HG03064 (cell line): ENCODE measurements around the gene RAB27B.
"Not testable (repeated sequence)": the region's sequence is repeated elsewhere in the genome, so short reads cannot be mapped to it uniquely, and the experiment has no call there.

Experiments
- ATAC-seq: cut with Tn5 transposase; IDR thresholded peaks from one replicate; pipeline ENCODE4 v1.9.1; 2021; ENCODE audit warnings: low read depth; ENCODE audit not compliant: unreplicated experiment

RAB27B gene

DNA sequence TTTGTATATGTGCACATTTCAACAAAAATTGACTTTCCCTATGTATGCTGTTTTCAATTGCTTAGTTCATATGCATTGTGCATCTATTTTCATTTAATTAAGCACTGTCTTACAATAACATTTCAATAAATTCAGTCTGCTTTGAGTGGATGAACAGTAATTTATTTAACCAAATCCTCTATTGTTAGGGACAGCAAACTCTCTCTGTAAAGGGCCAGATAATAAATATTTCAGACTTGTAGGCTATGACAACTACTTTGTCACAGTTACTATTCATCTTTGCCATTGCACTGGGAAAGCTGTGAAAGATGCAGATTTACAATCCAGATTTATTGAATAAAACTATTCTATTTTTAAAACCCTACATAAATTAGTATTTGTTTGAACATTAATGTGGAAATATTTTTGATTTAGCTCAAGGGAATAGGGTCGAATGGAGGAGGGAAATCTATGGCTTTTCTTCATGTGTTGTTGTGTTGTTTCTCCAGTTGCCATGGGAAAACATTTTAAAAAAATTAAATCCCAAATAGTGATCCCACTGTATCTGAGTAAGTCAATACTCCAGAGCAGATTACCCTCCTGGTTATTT, 14.2 kb upstream of the RAB27B start:
- no peak for ATAC-seq

DNA sequence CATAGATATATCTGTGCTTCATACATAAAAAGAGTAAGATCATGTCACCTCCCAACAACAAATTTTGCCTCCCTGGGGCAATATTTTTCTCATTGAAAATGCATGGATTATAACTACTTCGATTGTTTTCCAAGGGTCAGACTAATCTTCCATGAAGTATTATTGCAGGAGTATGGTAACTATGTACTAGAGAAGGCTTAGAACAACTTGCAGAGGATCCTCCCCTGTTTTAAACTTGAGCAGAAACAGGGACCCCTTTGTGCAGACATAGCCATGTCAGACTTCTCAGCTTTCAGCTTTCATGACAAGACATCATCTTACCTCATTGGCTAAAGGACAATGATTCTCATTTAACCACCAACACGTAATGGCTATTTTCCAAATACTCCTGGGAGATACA, 13.2 kb upstream of the RAB27B start:
- ATAC-seq, result no peak

DNA sequence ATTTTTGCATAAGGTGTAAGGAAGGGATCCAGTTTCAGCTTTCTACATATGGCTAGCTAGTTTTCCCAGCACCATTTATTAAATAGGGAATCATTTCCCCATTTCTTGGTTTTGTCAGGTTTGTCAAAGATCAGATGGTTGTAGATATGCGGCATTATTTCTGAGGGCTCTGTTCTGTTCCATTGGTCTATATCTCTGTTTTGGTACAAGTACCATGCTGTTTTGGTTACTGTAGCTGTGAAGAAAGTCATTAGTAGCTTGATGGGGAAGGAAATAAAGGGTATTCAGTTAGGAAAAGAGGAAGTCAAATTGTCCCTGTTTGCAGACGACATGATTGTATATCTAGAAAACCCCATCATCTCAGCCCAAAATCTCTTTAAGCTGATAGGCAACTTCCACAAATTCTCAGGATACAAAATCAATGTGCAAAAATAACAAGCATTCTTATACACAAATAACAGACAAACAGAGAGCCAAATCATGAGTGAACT, 7.4 kb upstream of the RAB27B start:
- not testable (repeated sequence) for ATAC-seq

DNA sequence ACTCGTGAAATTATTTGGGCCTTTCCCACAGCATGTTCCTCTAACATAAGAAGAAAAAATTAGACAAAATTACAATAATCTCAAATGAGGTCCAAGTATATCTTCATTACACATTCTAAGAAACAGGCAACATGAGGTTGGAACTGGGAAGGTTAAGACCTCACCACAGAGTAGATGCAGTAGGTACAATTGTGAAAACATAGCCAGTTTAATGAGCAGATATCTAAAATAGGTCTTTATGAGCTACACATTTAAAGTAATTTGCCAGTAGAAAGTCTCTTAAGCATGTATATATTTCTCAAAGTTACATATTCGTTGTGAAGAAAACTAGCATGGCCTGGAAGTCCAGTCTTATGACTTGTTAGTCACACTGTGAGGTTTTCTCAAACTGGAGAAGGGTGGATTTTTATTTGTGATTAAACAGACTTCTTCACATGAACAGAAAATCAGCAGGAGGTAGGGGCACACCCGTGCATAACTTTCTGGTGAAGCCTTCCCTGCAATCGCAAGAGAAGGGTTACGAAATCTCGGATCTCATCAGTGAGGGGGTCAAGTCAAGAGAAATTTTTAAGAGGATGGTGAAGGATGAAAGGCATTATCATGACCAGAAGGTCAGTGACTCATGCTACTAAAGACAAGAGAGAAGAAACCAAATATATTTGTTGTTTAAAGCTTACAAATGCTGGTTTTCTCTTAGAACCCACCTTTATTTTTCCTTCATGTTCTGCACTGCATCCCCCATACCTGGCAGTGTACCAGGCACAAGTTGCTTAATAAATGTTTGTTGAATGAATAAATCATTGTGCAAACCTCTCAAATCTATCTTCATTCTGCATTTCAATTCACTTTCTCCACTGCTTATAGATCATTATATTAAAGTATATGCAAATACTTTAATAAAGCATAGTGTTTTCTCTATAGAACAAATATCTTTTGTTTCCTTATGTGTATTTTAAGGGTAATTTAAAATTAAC, 5.1 kb upstream of the RAB27B start:
- no peak for ATAC-seq

GRCh38 chr18:54824761-54825160, 3.5 kb upstream of the RAB27B start:
- ATAC-seq, result no peak

- no peak for ATAC-seq
These were observed 2.5 kb upstream of the RAB27B start for GRCh38 chr18:54825601-54826344.

- ATAC-seq, result no peak
These were observed 709 bp downstream of the RAB27B start for GRCh38 chr18:54828986-54829385.

GRCh38 chr18:54829856-54830255, 1.6 kb downstream of the RAB27B start:
- no peak for ATAC-seq

- ATAC-seq, result no peak
These were observed 2.0 kb downstream of the RAB27B start for GRCh38 chr18:54830260-54830659.

DNA sequence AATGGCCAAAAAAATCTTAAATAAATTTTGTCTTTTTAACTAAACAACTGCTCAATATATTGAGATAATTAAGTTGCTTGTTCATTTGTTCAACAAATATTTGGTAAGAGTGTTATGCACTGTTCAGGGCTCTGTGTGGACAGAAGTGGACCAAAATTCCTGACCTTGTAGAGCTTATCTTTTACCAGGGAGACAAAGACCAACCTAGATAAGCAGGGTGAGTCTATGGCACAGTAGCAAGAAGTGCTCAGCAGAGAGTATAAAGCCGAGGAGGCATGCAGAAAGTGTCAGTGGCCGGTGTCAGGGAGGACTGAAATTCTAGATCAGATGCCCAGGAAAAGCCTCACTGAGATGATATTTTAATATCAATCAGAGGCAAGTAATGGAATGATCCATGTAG, 2.6 kb downstream of the RAB27B start:
- ATAC-seq, result no peak

GRCh38 chr18:54835944-54836343, 7.7 kb downstream of the RAB27B start:
- ATAC-seq, result no peak

DNA sequence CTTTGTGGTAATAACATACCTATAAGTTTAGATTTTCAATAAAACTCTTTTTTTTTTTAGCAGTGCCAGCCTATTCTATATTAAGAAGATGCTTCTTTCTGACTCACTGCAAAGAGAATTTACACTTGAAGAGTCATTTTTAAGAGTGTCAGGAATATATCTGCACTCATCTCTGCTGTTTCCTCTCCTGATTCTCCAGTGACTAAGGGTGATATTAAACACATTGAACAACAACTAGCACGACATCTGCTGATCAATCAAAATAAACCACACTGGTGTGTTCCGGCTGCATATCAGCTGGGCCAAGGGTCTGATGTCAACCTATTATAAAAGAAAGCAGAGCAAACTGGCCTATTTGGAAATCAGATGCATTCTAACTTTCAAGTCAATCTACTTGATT, 15.0 kb downstream of the RAB27B start:
- ATAC-seq, result no peak

- no peak for ATAC-seq
These were observed 17.5 kb downstream of the RAB27B start for GRCh38 chr18:54845787-54846186.

DNA sequence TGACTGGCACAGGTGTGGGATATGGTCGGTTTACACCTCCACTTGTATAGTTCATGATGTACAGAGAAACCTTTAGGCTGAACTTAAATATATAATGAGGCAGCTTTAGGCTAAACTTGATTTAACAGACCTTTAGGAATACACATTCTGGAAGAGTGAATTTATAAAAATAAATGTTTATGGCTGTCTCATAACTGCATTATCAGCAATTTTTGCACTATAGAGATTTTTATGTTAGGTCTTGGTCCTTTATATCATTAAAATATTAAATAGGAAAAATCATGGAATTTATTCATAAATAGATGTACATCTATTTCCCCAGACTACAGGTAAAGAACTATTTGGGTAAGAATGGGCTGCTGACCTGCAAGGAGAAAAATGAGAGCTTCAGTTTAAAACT, 19.8 kb downstream of the RAB27B start:
- no peak for ATAC-seq

- no peak for ATAC-seq
These were observed 21.4 kb downstream of the RAB27B start for GRCh38 chr18:54849683-54850082.

GRCh38 chr18:54850598-54850997, 22.3 kb downstream of the RAB27B start:
- ATAC-seq, result no peak

- ATAC-seq, result no peak
These were observed 24.8 kb downstream of the RAB27B start for GRCh38 chr18:54852780-54853675.

GRCh38 chr18:54855050-54855449, 26.8 kb downstream of the RAB27B start:
- not testable (repeated sequence) for ATAC-seq

- ATAC-seq, result no peak
These were observed 27.9 kb downstream of the RAB27B start for GRCh38 chr18:54856105-54856646.

DNA sequence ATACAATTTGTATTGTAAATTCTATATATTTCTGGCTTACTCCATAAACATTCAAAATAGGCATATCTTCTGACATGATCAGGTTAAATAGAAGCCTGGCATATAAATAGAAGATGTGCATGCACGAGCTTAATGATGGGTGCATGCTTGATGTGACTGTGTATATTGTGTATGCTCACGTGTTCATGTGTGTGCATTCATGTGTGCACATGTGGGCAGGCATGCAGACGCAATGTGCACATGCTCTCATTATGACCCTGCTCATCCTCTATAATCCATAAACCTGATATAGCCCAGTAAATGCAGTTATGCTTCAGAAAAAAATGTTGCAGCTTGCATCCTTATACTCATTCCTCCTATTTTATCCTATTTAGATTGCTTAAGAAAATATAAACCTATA, 29.2 kb downstream of the RAB27B start:
- ATAC-seq, result no peak
